Hematopoietic multipotent progenitor cell (in vitro differentiated cells): ENCODE results near the gene ADAMTSL4. TPM values are rescaled to one million over a fixed set of nuclear protein-coding genes. Genes with fewer than 3 reads are reported as not detected.

Experiments used
- DNase-seq, 3 donors: peaks; one replicate each; pipeline ENCODE4 v3.0.0-alpha.2; 2011 to 2015; ENCODE audit warnings: low read depth in 2 of 3, low spot score in 2 of 3
- total RNA-seq: library from RNA; depleted of rRNA; stranded (reverse); fragments of >200 nt; gene quantifications from one replicate; pipeline ENCODE4 v1.2.3, GENCODE V29; 2012

Gene ADAMTSL4
- total RNA-seq, 1 donor, result 10.5 TPM

- no peak for DNase-seq
These were observed 4.3 kb downstream of the ADAMTSL4 start for GRCh38 chr1:150553392-150554085.

GRCh38 chr1:150554086-150554452, 4.9 kb downstream of the ADAMTSL4 start:
- DNase-seq, result no peak

GRCh38 chr1:150555198-150555970, 6.2 kb downstream of the ADAMTSL4 start:
- no peak for DNase-seq

- DNase-seq, result no peak
These were observed 7.0 kb downstream of the ADAMTSL4 start for GRCh38 chr1:150555971-150556865.

- DNase-seq, result no peak
These were observed 7.9 kb downstream of the ADAMTSL4 start for GRCh38 chr1:150557065-150557600.

- DNase-seq, result no peak
These were observed 8.6 kb downstream of the ADAMTSL4 start for GRCh38 chr1:150557813-150558212.

- DNase-seq, result no peak
These were observed 9.1 kb downstream of the ADAMTSL4 start for GRCh38 chr1:150558303-150558704.

GRCh38 chr1:150558761-150559655, 9.8 kb downstream of the ADAMTSL4 start:
- no peak for DNase-seq

GRCh38 chr1:150559656-150560010, 10.4 kb downstream of the ADAMTSL4 start:
- DNase-seq, result no peak

- DNase-seq, result peak in 2 of 3 donors; percentile 63 to 79
These were observed 10.8 kb downstream of the ADAMTSL4 start for GRCh38 chr1:150560011-150560438.

- DNase-seq, result peak in 2 of 3 donors; percentile 89 to 91
These were observed 11.5 kb downstream of the ADAMTSL4 start for GRCh38 chr1:150560576-150561253.

GRCh38 chr1:150561254-150561973, 12.2 kb downstream of the ADAMTSL4 start:
- DNase-seq, result peak in 2 of 3 donors; percentile 63 to 70

- peak in 2 of 3 donors; percentile 91 to 94 for DNase-seq
These were observed 12.8 kb downstream of the ADAMTSL4 start for GRCh38 chr1:150561974-150562445.

- DNase-seq, result peak in 2 of 3 donors; percentile 48 to 65
These were observed 13.5 kb downstream of the ADAMTSL4 start for GRCh38 chr1:150562446-150563339.

- no peak for DNase-seq
These were observed 14.3 kb downstream of the ADAMTSL4 start for GRCh38 chr1:150563340-150564038.

- no peak for DNase-seq
These were observed 15.1 kb downstream of the ADAMTSL4 start for GRCh38 chr1:150564051-150564991.
